Keratinocyte (primary cell): ENCODE measurements around the gene ARHGAP31. TPM values are rescaled to one million over a fixed set of nuclear protein-coding genes. Genes with fewer than 3 reads are reported as not detected.

Source experiments
- DNase-seq: peaks from one replicate; pipeline ENCODE4 v3.0.0-alpha.2; 2011; ENCODE audit warnings: low read depth, missing footprints, low spot score
- FAIRE-seq: peaks from 2 replicates; lab custom pipeline; 2011; peaks lifted over from hg19 to GRCh38; lab: Jason Lieb, UNC
- H2AFZ ChIP-seq: 2 replicates; pipeline ENCODE4 v1.6.0; 2012; ENCODE audit warnings: low read length, control low read depth, inconsistent platforms; ENCODE audit not compliant: control insufficient read depth
- H3K27ac ChIP-seq: 2 replicates; pipeline ENCODE4 v1.5.1; 2011; ENCODE audit warnings: low read length; ENCODE audit not compliant: control insufficient read depth, insufficient read depth
- H3K27me3 ChIP-seq: 3 replicates; pipeline ENCODE4 v1.6.0; 2011; ENCODE audit warnings: low read length; ENCODE audit not compliant: control insufficient read depth, insufficient read depth; ENCODE audit errors: extremely low read depth
- H3K36me3 ChIP-seq, 2 experiments: 2 replicates in 1 of 2; 3 replicates in 1 of 2; pipeline ENCODE4 v1.5.1; 2011; ENCODE audit warnings: low read length in 2 of 2, mild to moderate bottlenecking in 1 of 2; ENCODE audit not compliant: control insufficient read depth in 2 of 2, insufficient read depth in 2 of 2; ENCODE audit errors: extremely low read depth in 1 of 2
- H3K4me1 ChIP-seq: 3 replicates; pipeline ENCODE4 v1.5.1; 2011; ENCODE audit warnings: low read length; ENCODE audit not compliant: control insufficient read depth, insufficient read depth; ENCODE audit errors: extremely low read depth
- H3K4me2 ChIP-seq: 3 replicates; pipeline ENCODE4 v1.6.0; 2011; ENCODE audit warnings: low read depth, low read length; ENCODE audit not compliant: control insufficient read depth, insufficient read depth; ENCODE audit errors: extremely low read depth
- H3K4me3 ChIP-seq, 3 experiments: fragments of 200-600 bp in 1 of 3; sonication (generic) in 1 of 3; 2 replicates in 2 of 3; 3 replicates in 1 of 3; pipeline ENCODE4 v1.5.1; 2011 to 2016; ENCODE audit warnings: low read length in 3 of 3, mild to moderate bottlenecking in 3 of 3, control low read depth in 2 of 3, inconsistent platforms in 1 of 3, low read depth in 1 of 3, mixed read lengths in 1 of 3, mixed run types in 1 of 3, moderate library complexity in 1 of 3; ENCODE audit not compliant: control insufficient read depth in 2 of 3, insufficient read depth in 2 of 3; ENCODE audit errors: extremely low read depth in 1 of 3
- H3K79me2 ChIP-seq: 2 replicates; pipeline ENCODE4 v1.6.0; 2012; ENCODE audit warnings: low read length; ENCODE audit not compliant: control insufficient read depth, insufficient read depth
- H3K9ac ChIP-seq: 3 replicates; pipeline ENCODE4 v1.6.0; 2011; ENCODE audit warnings: low read length; ENCODE audit not compliant: control insufficient read depth, insufficient read depth; ENCODE audit errors: extremely low read depth
- H3K9me1 ChIP-seq: 3 replicates; pipeline ENCODE4 v1.6.0; 2011; ENCODE audit warnings: low read length; ENCODE audit not compliant: control insufficient read depth, insufficient read depth; ENCODE audit errors: extremely low read depth
- H3K9me3 ChIP-seq: 2 replicates; pipeline ENCODE4 v1.5.1; 2012; ENCODE audit warnings: low read depth, low read length; ENCODE audit not compliant: control insufficient read depth
- H4K20me1 ChIP-seq: 3 replicates; pipeline ENCODE4 v1.6.0; 2011; ENCODE audit warnings: low read length; ENCODE audit not compliant: control insufficient read depth, insufficient read depth; ENCODE audit errors: extremely low read depth
- EZH2 ChIP-seq: IDR thresholded peaks from one replicate; pipeline ENCODE4 v1.6.1; 2012; ENCODE audit warnings: inconsistent platforms, mild to moderate bottlenecking, low read length, moderate library complexity
- dilution Hi-C: fragments of 300-500 bp; cut with MboI; formaldehyde crosslinking; loops from one replicate; pipeline ENCODE4 v1.7.0; 2020; ENCODE audit warnings: low sequenced_read_pairs; ENCODE audit not compliant: extremely low pct_ligation_motif_present
- polyA plus RNA-seq, 5 experiments: library from polyadenylated mRNA; depleted of rRNA in 3 of 5; stranded (reverse) in 3 of 5; stranded (forward) in 1 of 5; unstranded in 1 of 5; fragments of >200 nt; gene quantifications; 1 replicate in 1 of 5; 2 replicates in 3 of 5; 3 replicates in 1 of 5; pipeline versions ENCODE4 v1.2.1 to v1.2.3, GENCODE V29; 2011 to 2012; ENCODE audit warnings: missing spikeins in 2 of 5, low read depth in 1 of 5, low replicate concordance in 1 of 5
- TF ChIP-seq, protein P1 (sequence below), 3 experiments: IDR thresholded peaks in 1 of 3; conservative IDR thresholded peaks in 1 of 3; optimal IDR thresholded peaks in 1 of 3; 2 replicates in 2 of 3; 3 replicates in 1 of 3; pipeline versions ENCODE3 to v1.5.1; 2011; ENCODE audit warnings: low read length in 3 of 3, mild to moderate bottlenecking in 3 of 3, moderate library complexity in 2 of 3, control low read depth in 1 of 3, inconsistent platforms in 1 of 3; ENCODE audit not compliant: insufficient read depth in 2 of 3; ENCODE audit errors: extremely low read depth in 1 of 3

The ARHGAP31 gene
- polyA plus RNA-seq, 1 donor (not counting 4 experiments of a cell fraction or from before 2014, with no cell fraction given) = 3.0 TPM

GRCh38 chr3:119302697-119303551 is 8.7 kb downstream of the ARHGAP31 start:
- dilution Hi-C loops = no loop called here
- DNase-seq (no peak), FAIRE-seq (no peak)
- Histone ChIP-seq H3K27ac (no peak overlapping the region), H4K20me1 (no peaks in the 10 kb centered on the region), H3K9me1 (no peaks in the 10 kb centered on the region), H3K27me3 (no peaks in the 10 kb centered on the region), H3K36me3 (no peaks in the 10 kb centered on the region), H3K4me3 (no peak overlapping the region), H3K79me2 (no peaks in the 10 kb centered on the region), H3K9me3 (no peaks in the 10 kb centered on the region), H2AFZ (no peak overlapping the region), H3K9ac (no peak overlapping the region), H3K4me1 (peaks cover 15% of the 10 kb centered on the region), H3K4me2 (no peak overlapping the region)
- TF ChIP-seq, protein P1, sequence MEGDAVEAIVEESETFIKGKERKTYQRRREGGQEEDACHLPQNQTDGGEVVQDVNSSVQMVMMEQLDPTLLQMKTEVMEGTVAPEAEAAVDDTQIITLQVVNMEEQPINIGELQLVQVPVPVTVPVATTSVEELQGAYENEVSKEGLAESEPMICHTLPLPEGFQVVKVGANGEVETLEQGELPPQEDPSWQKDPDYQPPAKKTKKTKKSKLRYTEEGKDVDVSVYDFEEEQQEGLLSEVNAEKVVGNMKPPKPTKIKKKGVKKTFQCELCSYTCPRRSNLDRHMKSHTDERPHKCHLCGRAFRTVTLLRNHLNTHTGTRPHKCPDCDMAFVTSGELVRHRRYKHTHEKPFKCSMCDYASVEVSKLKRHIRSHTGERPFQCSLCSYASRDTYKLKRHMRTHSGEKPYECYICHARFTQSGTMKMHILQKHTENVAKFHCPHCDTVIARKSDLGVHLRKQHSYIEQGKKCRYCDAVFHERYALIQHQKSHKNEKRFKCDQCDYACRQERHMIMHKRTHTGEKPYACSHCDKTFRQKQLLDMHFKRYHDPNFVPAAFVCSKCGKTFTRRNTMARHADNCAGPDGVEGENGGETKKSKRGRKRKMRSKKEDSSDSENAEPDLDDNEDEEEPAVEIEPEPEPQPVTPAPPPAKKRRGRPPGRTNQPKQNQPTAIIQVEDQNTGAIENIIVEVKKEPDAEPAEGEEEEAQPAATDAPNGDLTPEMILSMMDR (optimal IDR thresholded peaks at IDR 0.05 in 1 of 3, IDR thresholded peaks at IDR 0.05 in 1 of 3, conservative IDR thresholded peaks at IDR 0.05 in 1 of 3; ENCODE audit: extremely low read depth in 1 of 3, insufficient read depth in 2 of 3, low read length in 3 of 3) = no peak
- no peak for TF ChIP-seq EZH2

- H2AFZ ChIP-seq = no peak overlapping the region
- FAIRE-seq = no peak
- peaks cover 15% of the 10 kb centered on the region for H3K4me1 ChIP-seq
- H3K79me2 ChIP-seq = no peaks in the 10 kb centered on the region
- no peaks in the 10 kb centered on the region for H3K27me3 ChIP-seq
- no peak for TF ChIP-seq EZH2
- TF ChIP-seq, protein P1 (optimal IDR thresholded peaks at IDR 0.05 in 1 of 3, IDR thresholded peaks at IDR 0.05 in 1 of 3, conservative IDR thresholded peaks at IDR 0.05 in 1 of 3; ENCODE audit: extremely low read depth in 1 of 3, insufficient read depth in 2 of 3, low read length in 3 of 3) = no peak
- H4K20me1 ChIP-seq = no peaks in the 10 kb centered on the region
- no peaks in the 10 kb centered on the region for H3K36me3 ChIP-seq
- H3K9ac ChIP-seq = no peak overlapping the region
- no peaks in the 10 kb centered on the region for H3K9me1 ChIP-seq
- no peak for DNase-seq
- no peak overlapping the region for H3K4me3 ChIP-seq
- H3K4me2 ChIP-seq = peak overlapping the region; percentile 33
- H3K9me3 ChIP-seq = no peaks in the 10 kb centered on the region
- dilution Hi-C loops = no loop called here
- no peak overlapping the region for H3K27ac ChIP-seq
These were observed 10.1 kb downstream of the ARHGAP31 start for GRCh38 chr3:119304201-119304713.
